Motor neuron (in vitro differentiated cells): Measurements from ENCODE around the gene HEPHL1. TPM values are rescaled to one million over a fixed set of nuclear protein-coding genes. Genes with fewer than 3 reads are reported as not detected.
A peak's percentile ranks its signal among the peaks of the same experiment; 100 is the strongest.

ENCODE experiments used
- ATAC-seq, 8 experiments: fragments of 200-7000 bp; cut with Tn5 transposase; replicated peaks in 6 of 8; 2 replicates each; pipeline ENCODE4 v1.8.0; 2021; ENCODE audit warnings: mild to moderate bottlenecking in 8 of 8, moderate library complexity in 8 of 8
- H3K27ac ChIP-seq, 2 donors: fragments of 250-450 bp; sonication (Bioruptor Pico); 2 replicates each; pipeline ENCODE4 v1.9.0; 2021; ENCODE audit warnings: antibody characterized with exemption in 2 of 2, mild to moderate bottlenecking in 2 of 2, moderate library complexity in 1 of 2
- H3K4me1 ChIP-seq, 2 donors: fragments of 250-450 bp; sonication (Bioruptor Pico); replicated peaks in 1 of 2; 2 replicates each; pipeline ENCODE4 v1.6.1; 2021; ENCODE audit warnings: antibody characterized with exemption in 2 of 2, mild to moderate bottlenecking in 2 of 2, moderate library complexity in 1 of 2
- H3K4me3 ChIP-seq, 5 donors: fragments of 250-450 bp; sonication (Bioruptor Pico); 2 replicates each; pipeline ENCODE4 v1.9.0; 2021; ENCODE audit warnings: antibody characterized with exemption in 5 of 5, mild to moderate bottlenecking in 5 of 5, moderate library complexity in 4 of 5
- WGBS, 10 experiments: fragments of 450-650 bp; shearing (Covaris generic); methylation state at CpG; one replicate each; pipeline ENCODE4 v1.0.0; 2022; 5-methylcytosine and 5-hydroxymethylcytosine counted together
- in situ Hi-C, 9 experiments: fragments of 400-800 bp; cut with MboI; loops; one replicate each; pipeline ENCODE4 v1.15.0; 2021; ENCODE audit warnings: low sequenced_read_pairs in 9 of 9, low pct_unique_long_range_greater_than_20kb in 2 of 9; ENCODE audit not compliant: unreplicated experiment in 9 of 9
- total RNA-seq, 8 experiments: library from RNA; unstranded; fragments of 300-600 nt; gene quantifications; 2 replicates each; pipeline versions ENCODE4 v1.2.3 to v1.2.4, GENCODE V29; 2022

HEPHL1 gene
- total RNA-seq, 8 experiments from 2014 or later, result under 0.01 to 0.14 (median 0.09) TPM; not detected in 2

GRCh38 chr11:93993747-93994146 lies 27.4 kb upstream of the HEPHL1 start:
- in situ Hi-C loops, result no loop called here
- Histone ChIP-seq H3K4me1 (no peaks in the 10 kb centered on the region), H3K4me3 (no peak overlapping the region), H3K27ac (no peak overlapping the region)
- no peak for ATAC-seq
- 35 to 100% (median 83%) methylated on average over 1 of the region's 1 CpG; no CpG with 5 or more reads in 1 of the 10 experiments for WGBS, 10 experiments

GRCh38 chr11:93997741-93998140 lies 23.4 kb upstream of the HEPHL1 start:
- ATAC-seq, result no peak
- Histone ChIP-seq H3K4me3 (no peak overlapping the region), H3K4me1 (no peaks in the 10 kb centered on the region), H3K27ac (no peak overlapping the region)
- WGBS, 10 experiments, result 7 to 100% (median 79%) methylated on average over 1 to 3 of the region's 3 CpGs; no CpG with 5 or more reads in 3 of the 10 experiments
- in situ Hi-C loops, result no loop called here

GRCh38 chr11:94000659-94001058 lies 20.5 kb upstream of the HEPHL1 start:
- WGBS, 10 experiments, result 0 to 83% (median 67%) methylated on average over 1 to 2 of the region's 2 CpGs; no CpG with 5 or more reads in 3 of the 10 experiments

GRCh38 chr11:94002226-94002625 lies 18.9 kb upstream of the HEPHL1 start:
- in situ Hi-C loops, result no loop called here
- no peak overlapping the region for H3K27ac ChIP-seq
- WGBS, 10 experiments, result 30 to 100% (median 80%) methylated on average over 1 to 2 of the region's 2 CpGs; no CpG with 5 or more reads in 2 of the 10 experiments
- no peaks in the 10 kb centered on the region for H3K4me1 ChIP-seq
- peak in 2 of 8 experiments; percentile 76 to 77 for ATAC-seq
- no peak overlapping the region for H3K4me3 ChIP-seq

More at GRCh38 chr11:94000659-94001058, 20.5 kb upstream of the HEPHL1 start:
- in situ Hi-C loops, result no loop called here
- ATAC-seq, result peak in 2 of 8 experiments; percentile 76 to 81
- Histone ChIP-seq H3K4me1 (no peaks in the 10 kb centered on the region), H3K4me3 (no peak overlapping the region), H3K27ac (no peak overlapping the region)

- Histone ChIP-seq H3K27ac (no peak overlapping the region), H3K4me3 (no peak overlapping the region), H3K4me1 (no peaks in the 10 kb centered on the region)
- in situ Hi-C loops, result no loop called here
- ATAC-seq, result no peak
Measured at GRCh38 chr11:94007426-94007825, 13.7 kb upstream of the HEPHL1 start.

- 33 to 100% (median 67%) methylated on average over 1 to 3 of the region's 4 CpGs; no CpG with 5 or more reads in 1 of the 10 experiments for WGBS, 10 experiments
- Histone ChIP-seq H3K27ac (no peak overlapping the region), H3K4me3 (no peak overlapping the region), H3K4me1 (no peaks in the 10 kb centered on the region)
- in situ Hi-C loops, result no loop called here
- no peak for ATAC-seq
Measured at GRCh38 chr11:94007906-94008305, 13.2 kb upstream of the HEPHL1 start.

- Histone ChIP-seq H3K4me3 (no peak overlapping the region), H3K4me1 (no peaks in the 10 kb centered on the region), H3K27ac (no peak overlapping the region)
- in situ Hi-C loops, result no loop called here
- 0 to 60% (median 17%) methylated on average over 1 of the region's 1 CpG; no CpG with 5 or more reads in 7 of the 10 experiments for WGBS, 10 experiments
- ATAC-seq, result no peak
Measured at GRCh38 chr11:94010136-94010535, 11.0 kb upstream of the HEPHL1 start.

GRCh38 chr11:94011478-94011877 lies 9.7 kb upstream of the HEPHL1 start:
- H3K4me1 ChIP-seq, result no peaks in the 10 kb centered on the region
- no peak overlapping the region for H3K4me3 ChIP-seq
- ATAC-seq, result peak in 2 of 8 experiments; percentile 83 to 97
- no peak overlapping the region for H3K27ac ChIP-seq
- in situ Hi-C loops, result no loop called here
- WGBS, 10 experiments, result 10 to 90% (median 61%) methylated on average over 1 to 2 of the region's 3 CpGs; no CpG with 5 or more reads in 4 of the 10 experiments

GRCh38 chr11:94017446-94017845 lies 3.7 kb upstream of the HEPHL1 start:
- no peak for ATAC-seq
- H3K4me1 ChIP-seq, result no peaks in the 10 kb centered on the region
- no peak overlapping the region for H3K27ac ChIP-seq
- H3K4me3 ChIP-seq, result no peak overlapping the region
- in situ Hi-C loops, result no loop called here

GRCh38 chr11:94018721-94019120 lies 2.4 kb upstream of the HEPHL1 start:
- no peak for ATAC-seq
- no peak overlapping the region for H3K4me3 ChIP-seq
- in situ Hi-C loops, result no loop called here
- WGBS, 10 experiments, result 28 to 100% (median 79%) methylated on average over 1 to 4 of the region's 4 CpGs
- H3K4me1 ChIP-seq, result no peaks in the 10 kb centered on the region
- no peak overlapping the region for H3K27ac ChIP-seq

- no peaks in the 10 kb centered on the region for H3K4me1 ChIP-seq
- in situ Hi-C loops, result no loop called here
- no peak for ATAC-seq
- no peak overlapping the region for H3K4me3 ChIP-seq
- WGBS, 10 experiments, result 0 to 88% (median 35%) methylated on average over 1 to 2 of the region's 2 CpGs; no CpG with 5 or more reads in 4 of the 10 experiments
- H3K27ac ChIP-seq, result no peak overlapping the region
Measured at GRCh38 chr11:94023856-94024255, 2.7 kb downstream of the HEPHL1 start.

GRCh38 chr11:94024547-94024946 lies 3.4 kb downstream of the HEPHL1 start:
- ATAC-seq, result no peak
- WGBS, 10 experiments, result 0 to 100% (median 88%) methylated on average over 2 of the region's 2 CpGs; no CpG with 5 or more reads in 2 of the 10 experiments
- Histone ChIP-seq H3K4me3 (no peak overlapping the region), H3K4me1 (no peaks in the 10 kb centered on the region), H3K27ac (no peak overlapping the region)
- in situ Hi-C loops, result no loop called here

- 0 to 75% (median 40%) methylated on average over 1 to 2 of the region's 2 CpGs; no CpG with 5 or more reads in 1 of the 10 experiments for WGBS, 10 experiments
Measured at GRCh38 chr11:94025690-94026394, 4.7 kb downstream of the HEPHL1 start.

GRCh38 chr11:94027210-94027609 lies 6.1 kb downstream of the HEPHL1 start:
- no peaks in the 10 kb centered on the region for H3K4me1 ChIP-seq
- 17 to 100% (median 52%) methylated on average over 1 to 4 of the region's 5 CpGs; no CpG with 5 or more reads in 4 of the 10 experiments for WGBS, 10 experiments
- ATAC-seq, result no peak
- H3K4me3 ChIP-seq, result no peak overlapping the region
- no peak overlapping the region for H3K27ac ChIP-seq
- in situ Hi-C loops, result no loop called here

More at GRCh38 chr11:94025690-94026394, 4.7 kb downstream of the HEPHL1 start:
- no peak for ATAC-seq
- H3K4me3 ChIP-seq, result no peak overlapping the region
- H3K4me1 ChIP-seq, result no peaks in the 10 kb centered on the region
- in situ Hi-C loops, result no loop called here
- H3K27ac ChIP-seq, result no peak overlapping the region
